ENCODE measurements around the gene ADRA1B.

ADRA1B gene

DNA sequence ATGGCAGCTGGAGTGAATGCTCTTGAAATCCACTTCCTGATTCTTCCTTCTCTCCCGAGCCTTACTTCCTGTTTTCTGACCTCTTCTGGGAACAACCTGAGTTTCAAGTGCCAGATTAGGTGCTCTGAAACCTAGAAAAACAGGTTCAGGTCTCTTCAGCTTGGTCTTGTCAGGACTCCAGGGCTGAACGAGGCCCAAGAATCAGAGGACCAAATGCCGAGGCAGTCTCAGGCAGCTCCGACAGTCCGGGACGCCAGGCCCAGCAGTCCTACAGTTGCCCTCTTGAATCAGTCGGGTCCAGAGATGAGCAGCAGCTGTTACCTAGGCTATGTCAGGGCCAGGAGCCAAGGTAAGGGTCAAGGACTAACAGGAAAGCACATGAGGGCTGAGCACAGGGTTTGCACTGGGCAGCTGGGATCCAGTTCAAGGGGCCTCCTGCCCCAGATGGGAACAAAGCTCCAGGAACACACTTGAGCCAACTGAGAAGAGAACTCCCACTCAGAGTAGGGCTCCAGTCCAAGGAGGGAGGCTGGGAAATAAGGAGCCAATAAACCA lies 38.3 kb upstream of the ADRA1B start:
- no peak for TF ChIP-seq TAF1 (IDR thresholded peaks at IDR 0.05; ENCODE audit: borderline replicate concordance, insufficient read depth, low read length)
- TF ChIP-seq, protein P1, sequence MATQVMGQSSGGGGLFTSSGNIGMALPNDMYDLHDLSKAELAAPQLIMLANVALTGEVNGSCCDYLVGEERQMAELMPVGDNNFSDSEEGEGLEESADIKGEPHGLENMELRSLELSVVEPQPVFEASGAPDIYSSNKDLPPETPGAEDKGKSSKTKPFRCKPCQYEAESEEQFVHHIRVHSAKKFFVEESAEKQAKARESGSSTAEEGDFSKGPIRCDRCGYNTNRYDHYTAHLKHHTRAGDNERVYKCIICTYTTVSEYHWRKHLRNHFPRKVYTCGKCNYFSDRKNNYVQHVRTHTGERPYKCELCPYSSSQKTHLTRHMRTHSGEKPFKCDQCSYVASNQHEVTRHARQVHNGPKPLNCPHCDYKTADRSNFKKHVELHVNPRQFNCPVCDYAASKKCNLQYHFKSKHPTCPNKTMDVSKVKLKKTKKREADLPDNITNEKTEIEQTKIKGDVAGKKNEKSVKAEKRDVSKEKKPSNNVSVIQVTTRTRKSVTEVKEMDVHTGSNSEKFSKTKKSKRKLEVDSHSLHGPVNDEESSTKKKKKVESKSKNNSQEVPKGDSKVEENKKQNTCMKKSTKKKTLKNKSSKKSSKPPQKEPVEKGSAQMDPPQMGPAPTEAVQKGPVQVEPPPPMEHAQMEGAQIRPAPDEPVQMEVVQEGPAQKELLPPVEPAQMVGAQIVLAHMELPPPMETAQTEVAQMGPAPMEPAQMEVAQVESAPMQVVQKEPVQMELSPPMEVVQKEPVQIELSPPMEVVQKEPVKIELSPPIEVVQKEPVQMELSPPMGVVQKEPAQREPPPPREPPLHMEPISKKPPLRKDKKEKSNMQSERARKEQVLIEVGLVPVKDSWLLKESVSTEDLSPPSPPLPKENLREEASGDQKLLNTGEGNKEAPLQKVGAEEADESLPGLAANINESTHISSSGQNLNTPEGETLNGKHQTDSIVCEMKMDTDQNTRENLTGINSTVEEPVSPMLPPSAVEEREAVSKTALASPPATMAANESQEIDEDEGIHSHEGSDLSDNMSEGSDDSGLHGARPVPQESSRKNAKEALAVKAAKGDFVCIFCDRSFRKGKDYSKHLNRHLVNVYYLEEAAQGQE (IDR thresholded peaks at IDR 0.05; ENCODE audit: insufficient read depth in 1 of 2, low read depth in 2 of 2, low read length in 2 of 2): no peak
- no peak for TF ChIP-seq POLR2AphosphoS5 (IDR thresholded peaks at IDR 0.05; ENCODE audit: low read depth, low read length)
- TF ChIP-seq FOXP2 (optimal IDR thresholded peaks at IDR 0.05; ENCODE audit: borderline replicate concordance, extremely low read depth, extremely low read length, insufficient read depth): no peak
- no peak for TF ChIP-seq SIN3A (IDR thresholded peaks at IDR 0.05; ENCODE audit: borderline replicate concordance, insufficient read depth, low read length)

DNA sequence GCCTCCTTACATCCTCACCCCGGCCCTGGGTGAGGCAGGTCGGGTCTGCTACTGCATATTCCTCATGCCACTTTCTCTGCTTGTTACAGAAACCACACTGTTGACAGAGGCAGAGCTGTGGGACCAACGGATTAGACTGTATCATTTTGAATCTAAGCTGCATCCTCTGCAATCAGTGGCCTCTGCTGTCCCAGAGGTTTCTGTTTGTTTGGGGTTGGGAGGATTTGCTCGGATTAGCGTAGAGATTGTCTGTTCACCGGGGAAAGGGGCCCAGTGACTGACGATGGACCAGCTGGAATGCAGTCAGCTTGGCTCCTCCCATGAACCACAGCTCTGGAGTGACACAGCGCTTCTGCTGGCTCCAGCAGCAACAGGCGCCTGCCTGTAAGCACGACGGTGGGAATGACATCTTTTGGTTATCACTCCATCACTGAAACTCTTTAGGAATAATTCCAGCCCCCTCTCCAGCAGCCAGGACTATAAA lies 37.3 kb upstream of the ADRA1B start:
- TF ChIP-seq, protein P1 (IDR thresholded peaks at IDR 0.05; ENCODE audit: insufficient read depth in 1 of 2, low read depth in 2 of 2, low read length in 2 of 2): peak in 1 of 2 experiments; percentile 37; a peak in 1 of 4 replicates
- TF ChIP-seq FOXP2 (optimal IDR thresholded peaks at IDR 0.05; ENCODE audit: borderline replicate concordance, extremely low read depth, extremely low read length, insufficient read depth) (peak; percentile 69), TAF1 (IDR thresholded peaks at IDR 0.05; ENCODE audit: borderline replicate concordance, insufficient read depth, low read length) (no peak)

DNA sequence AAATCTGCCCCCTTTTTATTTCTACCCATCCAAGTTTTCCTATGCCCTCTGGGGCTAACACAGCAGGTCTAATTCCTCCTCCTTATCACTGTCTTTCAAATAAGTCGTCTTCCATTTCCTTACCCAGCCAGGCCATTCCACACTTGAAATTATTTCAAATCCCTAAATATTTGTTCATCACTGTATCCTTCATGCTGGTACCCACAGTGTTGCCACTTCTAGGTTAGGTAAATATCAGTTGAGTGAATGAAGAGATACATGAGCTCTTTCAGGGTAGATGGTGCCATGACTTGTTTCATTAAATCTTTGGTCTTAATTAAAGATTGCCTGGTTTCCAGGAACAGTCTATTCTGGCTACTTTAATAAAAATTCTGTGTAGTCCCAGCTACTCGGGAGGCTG lies 35.6 kb upstream of the ADRA1B start:
- TF ChIP-seq FOXP2 (optimal IDR thresholded peaks at IDR 0.05; ENCODE audit: borderline replicate concordance, extremely low read depth, extremely low read length, insufficient read depth) (no peak), TAF1 (IDR thresholded peaks at IDR 0.05; ENCODE audit: borderline replicate concordance, insufficient read depth, low read length) (no peak), SIN3A (IDR thresholded peaks at IDR 0.05; ENCODE audit: borderline replicate concordance, insufficient read depth, low read length) (no peak), POLR2AphosphoS5 (IDR thresholded peaks at IDR 0.05; ENCODE audit: low read depth, low read length) (no peak)
- TF ChIP-seq, protein P1 (IDR thresholded peaks at IDR 0.05; ENCODE audit: insufficient read depth in 1 of 2, low read depth in 2 of 2, low read length in 2 of 2): no peak

DNA sequence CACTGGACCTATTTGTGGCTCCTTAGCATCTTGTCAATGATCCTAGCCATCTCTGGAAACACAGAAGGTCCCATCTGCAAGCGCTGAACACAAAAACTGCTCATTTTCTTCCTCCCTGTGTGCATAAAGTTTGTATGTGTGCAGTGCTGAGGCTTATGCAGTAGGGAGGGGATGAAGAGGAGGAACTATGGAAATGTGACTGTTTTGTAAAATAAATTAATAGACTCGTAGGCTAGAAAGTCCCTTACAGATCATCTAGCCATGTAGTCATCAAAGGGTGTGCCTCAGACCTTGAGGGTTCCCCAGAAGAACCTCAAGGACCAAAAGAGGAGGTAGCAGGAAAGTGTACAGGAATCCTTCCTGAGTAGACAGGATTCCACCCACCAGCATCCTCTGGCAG lies 34.3 kb upstream of the ADRA1B start:
- TF ChIP-seq FOXP2 (optimal IDR thresholded peaks at IDR 0.05; ENCODE audit: borderline replicate concordance, extremely low read depth, extremely low read length, insufficient read depth): no peak
- TF ChIP-seq, protein P1 (IDR thresholded peaks at IDR 0.05; ENCODE audit: insufficient read depth in 1 of 2, low read depth in 2 of 2, low read length in 2 of 2): no peak
- TF ChIP-seq TAF1 (IDR thresholded peaks at IDR 0.05; ENCODE audit: borderline replicate concordance, insufficient read depth, low read length): no peak
- no peak for TF ChIP-seq POLR2AphosphoS5 (IDR thresholded peaks at IDR 0.05; ENCODE audit: low read depth, low read length)
- TF ChIP-seq SIN3A (IDR thresholded peaks at IDR 0.05; ENCODE audit: borderline replicate concordance, insufficient read depth, low read length): no peak
